GM23338 (cell line): ENCODE data around the gene NPW.

Experiments
- CREB1 ChIP-seq: fragments of 250-450 bp; sonication (Bioruptor Pico); IDR thresholded peaks from 2 replicates; pipeline ENCODE4 v1.5.0; 2020; ENCODE audit warnings: low read depth, mild to moderate bottlenecking, moderate library complexity
- EZH2 ChIP-seq: fragments of 200-600 bp; sonication (generic); IDR thresholded peaks from one replicate; pipeline ENCODE4 v1.8.0; 2017; ENCODE audit warnings: antibody characterized with exemption, mild to moderate bottlenecking, low read depth; ENCODE audit not compliant: unreplicated experiment
- EZH2phosphoT487 ChIP-seq: fragments of 200-600 bp; sonication (generic); IDR thresholded peaks from one replicate; pipeline ENCODE4 v1.8.1; 2018; ENCODE audit warnings: antibody characterized with exemption; ENCODE audit not compliant: unreplicated experiment
- POLR2AphosphoS5 ChIP-seq: IDR thresholded peaks from 2 replicates; pipeline ENCODE4 v1.6.1; 2016; ENCODE audit warnings: antibody characterized with exemption, low read depth
- ZNF331 ChIP-seq: fragments of 250-450 bp; sonication (Bioruptor Pico); IDR thresholded peaks from 2 replicates; pipeline ENCODE4 v1.5.0; 2020; ENCODE audit warnings: low read depth, mild to moderate bottlenecking, moderate library complexity
- TF ChIP-seq, protein P1 (sequence below), 2 experiments: fragments of 200-600 bp in 1 of 2; sonication (generic) in 1 of 2; conservative IDR thresholded peaks; 2 replicates each; pipeline versions ENCODE4 v1.5.1 to v1.6.1; 2016 to 2017; ENCODE audit warnings: antibody characterized with exemption in 2 of 2, low read depth in 2 of 2, mild to moderate bottlenecking in 2 of 2, moderate library complexity in 1 of 2
- TF ChIP-seq, protein P2 (sequence below): IDR thresholded peaks from one replicate; pipeline ENCODE4 v1.6.1; 2018; ENCODE audit warnings: antibody characterized with exemption; ENCODE audit not compliant: unreplicated experiment

DNA sequence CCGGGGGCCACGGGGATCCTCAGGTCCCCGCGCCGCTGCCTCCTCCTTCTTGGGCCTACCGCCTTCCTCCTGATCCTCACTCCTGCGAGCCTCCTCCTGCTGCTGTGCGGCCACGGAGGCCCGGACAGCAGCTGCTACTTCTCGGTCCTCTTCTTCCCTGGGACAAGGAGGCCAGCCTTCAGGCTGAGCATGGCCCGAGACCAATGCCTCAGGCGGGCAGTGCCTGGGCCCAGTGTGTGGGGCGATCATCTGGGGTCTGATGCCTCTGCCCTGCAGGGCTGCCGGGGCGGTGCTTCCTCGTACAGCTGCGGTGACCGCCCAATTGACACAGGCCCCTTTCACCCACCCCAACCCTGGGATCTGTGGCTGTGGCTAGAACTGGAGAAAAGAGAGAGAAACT lies 18.6 kb upstream of the NPW start:
- TF ChIP-seq POLR2AphosphoS5 (no peak), CREB1 (CRISPR knock-in tag) (no peak), ZNF331 (CRISPR knock-in tag) (no peak), EZH2phosphoT487 (no peak), EZH2 (no peak)
- TF ChIP-seq, protein P1, sequence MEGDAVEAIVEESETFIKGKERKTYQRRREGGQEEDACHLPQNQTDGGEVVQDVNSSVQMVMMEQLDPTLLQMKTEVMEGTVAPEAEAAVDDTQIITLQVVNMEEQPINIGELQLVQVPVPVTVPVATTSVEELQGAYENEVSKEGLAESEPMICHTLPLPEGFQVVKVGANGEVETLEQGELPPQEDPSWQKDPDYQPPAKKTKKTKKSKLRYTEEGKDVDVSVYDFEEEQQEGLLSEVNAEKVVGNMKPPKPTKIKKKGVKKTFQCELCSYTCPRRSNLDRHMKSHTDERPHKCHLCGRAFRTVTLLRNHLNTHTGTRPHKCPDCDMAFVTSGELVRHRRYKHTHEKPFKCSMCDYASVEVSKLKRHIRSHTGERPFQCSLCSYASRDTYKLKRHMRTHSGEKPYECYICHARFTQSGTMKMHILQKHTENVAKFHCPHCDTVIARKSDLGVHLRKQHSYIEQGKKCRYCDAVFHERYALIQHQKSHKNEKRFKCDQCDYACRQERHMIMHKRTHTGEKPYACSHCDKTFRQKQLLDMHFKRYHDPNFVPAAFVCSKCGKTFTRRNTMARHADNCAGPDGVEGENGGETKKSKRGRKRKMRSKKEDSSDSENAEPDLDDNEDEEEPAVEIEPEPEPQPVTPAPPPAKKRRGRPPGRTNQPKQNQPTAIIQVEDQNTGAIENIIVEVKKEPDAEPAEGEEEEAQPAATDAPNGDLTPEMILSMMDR (conservative IDR thresholded peaks at IDR 0.05; ENCODE audit: low read depth in 2 of 2): no peak
- TF ChIP-seq, protein P2, sequence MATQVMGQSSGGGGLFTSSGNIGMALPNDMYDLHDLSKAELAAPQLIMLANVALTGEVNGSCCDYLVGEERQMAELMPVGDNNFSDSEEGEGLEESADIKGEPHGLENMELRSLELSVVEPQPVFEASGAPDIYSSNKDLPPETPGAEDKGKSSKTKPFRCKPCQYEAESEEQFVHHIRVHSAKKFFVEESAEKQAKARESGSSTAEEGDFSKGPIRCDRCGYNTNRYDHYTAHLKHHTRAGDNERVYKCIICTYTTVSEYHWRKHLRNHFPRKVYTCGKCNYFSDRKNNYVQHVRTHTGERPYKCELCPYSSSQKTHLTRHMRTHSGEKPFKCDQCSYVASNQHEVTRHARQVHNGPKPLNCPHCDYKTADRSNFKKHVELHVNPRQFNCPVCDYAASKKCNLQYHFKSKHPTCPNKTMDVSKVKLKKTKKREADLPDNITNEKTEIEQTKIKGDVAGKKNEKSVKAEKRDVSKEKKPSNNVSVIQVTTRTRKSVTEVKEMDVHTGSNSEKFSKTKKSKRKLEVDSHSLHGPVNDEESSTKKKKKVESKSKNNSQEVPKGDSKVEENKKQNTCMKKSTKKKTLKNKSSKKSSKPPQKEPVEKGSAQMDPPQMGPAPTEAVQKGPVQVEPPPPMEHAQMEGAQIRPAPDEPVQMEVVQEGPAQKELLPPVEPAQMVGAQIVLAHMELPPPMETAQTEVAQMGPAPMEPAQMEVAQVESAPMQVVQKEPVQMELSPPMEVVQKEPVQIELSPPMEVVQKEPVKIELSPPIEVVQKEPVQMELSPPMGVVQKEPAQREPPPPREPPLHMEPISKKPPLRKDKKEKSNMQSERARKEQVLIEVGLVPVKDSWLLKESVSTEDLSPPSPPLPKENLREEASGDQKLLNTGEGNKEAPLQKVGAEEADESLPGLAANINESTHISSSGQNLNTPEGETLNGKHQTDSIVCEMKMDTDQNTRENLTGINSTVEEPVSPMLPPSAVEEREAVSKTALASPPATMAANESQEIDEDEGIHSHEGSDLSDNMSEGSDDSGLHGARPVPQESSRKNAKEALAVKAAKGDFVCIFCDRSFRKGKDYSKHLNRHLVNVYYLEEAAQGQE: no peak
